GM12872 (cell line): ENCODE measurements around the gene ANXA1.

ENCODE experiments used
- CTCF ChIP-seq: IDR thresholded peaks from 3 replicates; pipeline ENCODE4 v1.5.1; 2011; ENCODE audit warnings: low read depth, mild to moderate bottlenecking, low read length, moderate library complexity; ENCODE audit not compliant: insufficient read depth

The ANXA1 gene

GRCh38 chr9:73141282-73141681, 10.4 kb upstream of the ANXA1 start:
- TF ChIP-seq CTCF: no peak

GRCh38 chr9:73143711-73144328, 7.8 kb upstream of the ANXA1 start:
- TF ChIP-seq CTCF: no peak

DNA sequence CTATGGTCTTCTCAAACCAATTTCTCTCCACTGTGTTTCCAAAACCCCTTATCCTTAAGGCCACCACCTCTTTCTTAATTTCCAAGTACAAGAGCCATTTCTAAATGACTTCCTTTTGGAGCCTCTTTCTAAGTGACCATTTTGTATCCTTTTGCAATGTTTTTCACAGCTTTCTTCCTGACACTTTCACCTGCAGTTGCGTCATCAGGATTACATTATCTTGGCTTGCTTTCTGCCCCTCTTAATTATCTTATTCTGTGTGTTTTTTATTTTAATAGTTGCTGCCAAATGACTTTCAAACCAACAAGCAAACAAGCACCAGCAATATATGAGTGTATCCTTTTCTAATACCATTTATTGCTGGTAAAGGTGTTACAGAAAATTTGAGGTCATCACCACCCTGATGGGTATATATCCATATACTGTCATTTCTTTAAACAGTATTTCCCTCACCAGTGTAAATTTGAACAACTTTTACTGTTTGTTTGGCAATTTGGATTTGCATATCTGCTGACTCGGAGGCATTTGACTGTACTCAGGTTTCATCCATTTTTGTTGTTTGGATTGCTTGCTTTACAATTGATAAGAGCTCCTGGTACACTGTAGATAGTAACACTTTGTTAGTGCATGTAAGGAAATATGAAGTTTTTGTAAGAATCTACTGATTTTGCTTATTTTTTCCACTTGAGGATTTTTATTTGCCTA, 5.4 kb upstream of the ANXA1 start:
- TF ChIP-seq CTCF: no peak

DNA sequence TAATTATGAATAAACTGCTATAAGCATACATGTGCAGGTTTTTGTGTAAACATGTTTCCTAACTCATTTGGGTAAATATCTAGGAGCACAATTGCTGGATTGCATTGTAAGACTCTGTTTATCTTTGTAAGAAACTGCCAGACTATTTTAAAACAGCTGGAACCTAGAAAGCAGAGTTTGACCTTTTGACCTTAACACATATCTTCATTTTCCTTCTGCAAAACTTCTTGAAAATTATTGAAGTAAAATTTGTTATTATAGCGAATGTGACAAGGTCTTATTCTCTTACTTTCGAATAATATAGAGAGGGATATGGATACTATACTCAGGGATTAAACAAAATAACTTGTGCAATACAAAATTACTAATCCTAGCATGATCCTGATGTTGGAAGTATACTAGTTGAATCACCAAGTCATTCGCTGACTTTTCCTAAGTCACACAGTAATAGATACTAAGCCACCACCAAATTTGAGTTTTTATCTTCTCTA, 3.2 kb upstream of the ANXA1 start:
- no peak for TF ChIP-seq CTCF

DNA sequence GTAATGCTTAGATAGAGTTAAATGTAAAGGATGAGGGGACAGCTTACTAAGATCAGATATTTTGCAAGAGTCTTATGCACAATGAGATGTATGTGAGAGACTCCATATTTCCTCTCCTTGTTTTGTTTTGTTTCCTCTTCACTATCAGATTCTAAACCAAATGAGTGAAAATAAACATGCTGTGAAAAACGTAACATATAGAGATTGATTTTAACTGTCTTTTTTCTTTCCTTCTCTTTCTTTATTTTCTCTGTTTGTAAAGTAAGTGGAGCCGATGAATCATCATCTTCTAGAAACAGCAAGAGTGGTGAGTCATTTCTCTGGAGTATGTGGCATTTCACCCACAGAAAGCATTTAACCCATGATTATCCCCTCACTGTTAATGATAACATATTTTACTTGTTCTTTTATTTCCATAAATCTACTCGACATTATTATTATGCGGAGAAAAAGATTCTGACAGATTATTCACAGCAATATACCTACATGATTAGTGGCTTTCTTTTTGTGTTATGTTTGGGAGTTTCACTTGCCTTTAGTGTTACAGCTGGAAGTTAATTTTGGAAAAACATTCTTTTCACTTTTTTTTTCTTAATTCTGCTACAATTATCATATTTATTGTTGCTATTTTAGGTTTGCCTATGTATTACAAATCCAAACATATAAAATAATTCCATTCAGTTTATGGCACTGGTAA, 2.1 kb upstream of the ANXA1 start:
- TF ChIP-seq CTCF: no peak

DNA sequence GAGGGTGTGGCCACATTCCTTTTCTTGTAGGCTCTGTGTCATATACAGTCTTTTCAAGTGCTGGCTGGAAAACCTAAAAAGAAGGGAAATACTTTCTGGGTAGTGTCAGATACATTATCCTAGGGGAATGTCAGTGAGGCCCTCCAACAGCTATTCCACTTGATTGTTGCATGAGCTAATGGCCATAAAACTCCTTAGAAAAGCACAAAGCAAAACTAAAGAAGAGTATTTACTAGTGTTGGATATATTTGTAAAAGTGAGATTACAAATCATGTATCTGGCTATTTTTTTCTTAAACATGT, 829 bp downstream of the ANXA1 start:
- TF ChIP-seq CTCF: no peak

DNA sequence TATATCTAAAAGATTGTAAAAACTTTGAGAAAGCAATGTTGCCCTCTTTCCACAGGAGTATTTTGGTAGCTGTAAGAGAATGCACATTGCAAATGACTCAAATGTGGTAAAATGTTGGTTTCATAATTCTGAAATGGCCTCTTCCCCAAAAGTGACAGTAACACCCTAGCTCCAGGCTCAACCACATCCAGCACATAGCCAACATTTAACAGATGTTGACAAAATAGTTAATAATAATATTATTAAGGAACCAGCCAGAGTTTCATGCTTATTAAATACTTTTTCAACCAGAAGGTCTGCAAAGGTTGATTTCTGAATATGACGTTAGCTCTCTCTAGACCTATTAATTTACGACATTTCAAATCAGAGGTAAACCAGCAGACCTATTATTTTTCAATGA, 1.3 kb downstream of the ANXA1 start:
- TF ChIP-seq CTCF: no peak
